Measurements from ENCODE around the gene TIFAB. TPM values are rescaled to one million over a fixed set of nuclear protein-coding genes. Genes with fewer than 3 reads are reported as not detected.

Gene TIFAB
- total and polyA plus RNA-seq, 3 donors from 2014 or later, result 0.06 to 1.1 (median 0.16) TPM

- WGBS, 2 donors, result 85 to 87% methylated on average over 9 of the region's 9 CpGs
Measured at GRCh38 chr5:135448791-135449507, 3.2 kb downstream of the TIFAB start.

DNA sequence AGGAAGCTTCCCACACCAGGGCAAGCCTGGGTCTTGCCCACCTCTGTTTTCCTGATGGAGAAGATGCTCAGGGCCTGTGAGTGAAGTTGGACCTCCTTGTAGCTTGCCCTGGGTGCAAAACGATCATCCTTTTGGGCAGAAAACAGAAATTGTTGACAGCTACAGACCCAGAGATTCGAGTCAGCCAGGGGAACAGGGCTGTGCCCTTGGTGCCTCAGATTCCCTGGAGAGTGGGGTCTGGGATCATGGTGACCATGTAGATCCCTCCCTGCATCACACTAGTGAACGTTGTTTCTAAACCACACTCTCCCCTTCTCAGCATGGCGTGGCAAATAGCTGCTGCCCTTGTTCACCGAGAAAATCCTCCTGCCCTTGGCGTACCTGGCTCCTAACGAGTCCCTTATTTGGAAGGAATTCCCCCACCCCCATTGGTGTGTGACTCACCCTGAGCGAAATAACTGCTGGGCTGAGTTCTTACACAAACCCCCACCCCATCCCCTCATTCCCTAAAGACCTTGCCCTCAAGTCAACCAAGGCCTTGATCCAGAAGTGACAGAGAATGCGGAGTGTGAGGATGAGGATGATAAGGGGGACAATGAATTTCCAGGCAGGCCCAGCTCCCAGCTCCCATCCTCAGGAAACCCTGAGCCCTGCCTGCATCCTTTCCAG, 3.9 kb downstream of the TIFAB start:
- 71 to 92% methylated on average over 9 of the region's 9 CpGs for WGBS, 2 donors
- no peaks in the 10 kb centered on the region for H3K4me1 ChIP-seq
- no peaks in the 10 kb centered on the region for H3K36me3 ChIP-seq (ENCODE audit: low read depth, missing control alignments)
- H3K27ac ChIP-seq, result no peak overlapping the region
- intact Hi-C loops (cut with DNase I; ENCODE audit: low total_unique reads), result no loop called here
- H3K9me3 ChIP-seq, result no peaks in the 10 kb centered on the region
- no peak for DNase-seq
- H3K4me3 ChIP-seq, result no peak overlapping the region
- no peaks in the 10 kb centered on the region for H3K27me3 ChIP-seq
- TF ChIP-seq POLR2A (IDR thresholded peaks at IDR 0.05), result no peak
- TF ChIP-seq, protein P1, sequence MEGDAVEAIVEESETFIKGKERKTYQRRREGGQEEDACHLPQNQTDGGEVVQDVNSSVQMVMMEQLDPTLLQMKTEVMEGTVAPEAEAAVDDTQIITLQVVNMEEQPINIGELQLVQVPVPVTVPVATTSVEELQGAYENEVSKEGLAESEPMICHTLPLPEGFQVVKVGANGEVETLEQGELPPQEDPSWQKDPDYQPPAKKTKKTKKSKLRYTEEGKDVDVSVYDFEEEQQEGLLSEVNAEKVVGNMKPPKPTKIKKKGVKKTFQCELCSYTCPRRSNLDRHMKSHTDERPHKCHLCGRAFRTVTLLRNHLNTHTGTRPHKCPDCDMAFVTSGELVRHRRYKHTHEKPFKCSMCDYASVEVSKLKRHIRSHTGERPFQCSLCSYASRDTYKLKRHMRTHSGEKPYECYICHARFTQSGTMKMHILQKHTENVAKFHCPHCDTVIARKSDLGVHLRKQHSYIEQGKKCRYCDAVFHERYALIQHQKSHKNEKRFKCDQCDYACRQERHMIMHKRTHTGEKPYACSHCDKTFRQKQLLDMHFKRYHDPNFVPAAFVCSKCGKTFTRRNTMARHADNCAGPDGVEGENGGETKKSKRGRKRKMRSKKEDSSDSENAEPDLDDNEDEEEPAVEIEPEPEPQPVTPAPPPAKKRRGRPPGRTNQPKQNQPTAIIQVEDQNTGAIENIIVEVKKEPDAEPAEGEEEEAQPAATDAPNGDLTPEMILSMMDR (IDR thresholded peaks at IDR 0.05), result no peak

More at GRCh38 chr5:135448791-135449507, 3.2 kb downstream of the TIFAB start:
- H3K4me1 ChIP-seq, result no peaks in the 10 kb centered on the region
- H3K27me3 ChIP-seq, result no peaks in the 10 kb centered on the region
- DNase-seq, result no peak
- no peak overlapping the region for H3K4me3 ChIP-seq
- no peak for TF ChIP-seq POLR2A (IDR thresholded peaks at IDR 0.05)
- TF ChIP-seq, protein P1 (IDR thresholded peaks at IDR 0.05), result no peak
- H3K27ac ChIP-seq, result no peak overlapping the region
- intact Hi-C loops (cut with DNase I; ENCODE audit: low total_unique reads), result no loop called here
- H3K36me3 ChIP-seq (ENCODE audit: low read depth, missing control alignments), result no peaks in the 10 kb centered on the region
- H3K9me3 ChIP-seq, result no peaks in the 10 kb centered on the region

GRCh38 chr5:135447298-135447929, 4.7 kb downstream of the TIFAB start, which contains the start of gene DCANP1:
TSS of gene DCANP1 (minus strand) at chr5:135447348. CDS start at chr5:135447108, 240 bp downstream.
- H3K27me3 ChIP-seq, result no peaks in the 10 kb centered on the region
- H3K9me3 ChIP-seq, result no peaks in the 10 kb centered on the region
- DNase-seq, result no peak
- intact Hi-C loops (cut with DNase I; ENCODE audit: low total_unique reads), result no loop called here
- no peak for TF ChIP-seq POLR2A (IDR thresholded peaks at IDR 0.05)
- TF ChIP-seq, protein P1 (IDR thresholded peaks at IDR 0.05), result no peak
- H3K4me1 ChIP-seq, result no peaks in the 10 kb centered on the region
- no peak within 1 kb of the TSS for H3K4me3 ChIP-seq
- no peaks in the 10 kb centered on the region for H3K36me3 ChIP-seq (ENCODE audit: low read depth, missing control alignments)
- H3K27ac ChIP-seq, result no peak within 1 kb of the TSS
- WGBS, 2 donors, result 96 to 99% methylated on average over 5 of the region's 5 CpGs

GRCh38 chr5:135446615-135447014, 5.5 kb downstream of the TIFAB start:
- Histone ChIP-seq H3K4me3 (no peak overlapping the region), H3K27ac (no peak overlapping the region), H3K27me3 (no peaks in the 10 kb centered on the region), H3K9me3 (no peaks in the 10 kb centered on the region), H3K36me3 (ENCODE audit: low read depth, missing control alignments) (no peaks in the 10 kb centered on the region), H3K4me1 (no peaks in the 10 kb centered on the region)
- no peak for DNase-seq
- 67 to 87% methylated on average over 6 to 7 of the region's 7 CpGs for WGBS, 2 donors
- TF ChIP-seq POLR2A (IDR thresholded peaks at IDR 0.05), result no peak
- TF ChIP-seq, protein P1 (IDR thresholded peaks at IDR 0.05), result no peak
- intact Hi-C loops (cut with DNase I; ENCODE audit: low total_unique reads), result no loop called here
